Measurements from ENCODE around the gene ZNF697. TPM values are rescaled to one million over a fixed set of nuclear protein-coding genes. Genes with fewer than 3 reads are reported as not detected.
"Not testable (repeated sequence)": the region's sequence is repeated elsewhere in the genome, so short reads cannot be mapped to it uniquely, and the experiment has no call there.

The ZNF697 gene
- total and polyA plus RNA-seq, 2 of the 4 experiments (the other 2 are of a cell fraction) = 6.2 to 10.2 TPM

- H4K5ac ChIP-seq (ENCODE audit: low read depth, low read length); H3K9ac ChIP-seq (ENCODE audit: low read depth, low read length); H3K56ac ChIP-seq (ENCODE audit: extremely low read depth, insufficient read depth, low read length); H2BK20ac ChIP-seq (ENCODE audit: low read depth, low read length); BruUV-seq (replicated peaks); H3K79me1 ChIP-seq (ENCODE audit: low read depth in 1 of 2, low read length in 2 of 2); intact Hi-C loops (cut with micrococcal nuclease); H3K27ac ChIP-seq (ENCODE audit: insufficient read depth, low read length); DNase-seq; H3K23ac ChIP-seq (ENCODE audit: low read depth, low read length); H3K14ac ChIP-seq (replicated peaks; ENCODE audit: low read depth, low read length); H3K4me1 ChIP-seq (ENCODE audit: control insufficient read depth, insufficient read depth, low read length); H3K4ac ChIP-seq (ENCODE audit: low read depth, low read length); H4K20me1 ChIP-seq (ENCODE audit: insufficient read depth, low read length); H3K4me3 ChIP-seq (ENCODE audit: insufficient read depth, low read depth, low read length); CTCF ChIA-PET; H2AK5ac ChIP-seq (ENCODE audit: low read depth, low read length); H3K4me2 ChIP-seq (ENCODE audit: low read depth, low read length); dilution Hi-C loops (cut with HindIII; ENCODE audit: low sequenced_read_pairs, unreplicated experiment); H4K8ac ChIP-seq (ENCODE audit: low read depth in 2 of 2, low read length in 2 of 2); H3K9me3 ChIP-seq (ENCODE audit: control insufficient read depth, insufficient read depth, low read length); in situ Hi-C loops (cut with MboI; ENCODE audit: low sequenced_read_pairs); H2BK15ac ChIP-seq (ENCODE audit: low read depth, low read length); POLR2A ChIA-PET (ENCODE audit: unreplicated experiment); H3K18ac ChIP-seq (ENCODE audit: low read depth, low read length); H3K27me3 ChIP-seq (ENCODE audit: control insufficient read depth, insufficient read depth, low read length); ATAC-seq (ENCODE audit: low read depth); H2BK120ac ChIP-seq (ENCODE audit: low read depth, low read length); H2AFZ ChIP-seq (replicated peaks; ENCODE audit: low read length, poor library complexity); H3K36me3 ChIP-seq (ENCODE audit: control insufficient read depth, insufficient read depth, low read length); H3K9me1 ChIP-seq (ENCODE audit: insufficient read depth, low read length); H4K91ac ChIP-seq (ENCODE audit: insufficient read depth, low read depth, low read length); H2AK9ac ChIP-seq (replicated peaks; ENCODE audit: low read depth, low read length, poor library complexity); H2BK5ac ChIP-seq (ENCODE audit: low read depth, low read length, poor library complexity, severe bottlenecking): not testable (repeated sequence)
- WGBS, 2 experiments (ENCODE audit: extremely low coverage in 2 of 2, insufficient read length in 1 of 2) = no CpG with 5 or more reads among the region's 3 CpGs
Observed at GRCh38 chr1:119603241-119603640, 44.8 kb downstream of the ZNF697 start.

- H2BK120ac ChIP-seq (ENCODE audit: low read depth, low read length); H3K4me1 ChIP-seq (ENCODE audit: control insufficient read depth, insufficient read depth, low read length); H2AK5ac ChIP-seq (ENCODE audit: low read depth, low read length); POLR2A ChIA-PET (ENCODE audit: unreplicated experiment); H3K36me3 ChIP-seq (ENCODE audit: control insufficient read depth, insufficient read depth, low read length); H4K8ac ChIP-seq (ENCODE audit: low read depth in 2 of 2, low read length in 2 of 2); H4K20me1 ChIP-seq (ENCODE audit: insufficient read depth, low read length); H3K4me2 ChIP-seq (ENCODE audit: low read depth, low read length); H2AK9ac ChIP-seq (replicated peaks; ENCODE audit: low read depth, low read length, poor library complexity); intact Hi-C loops (cut with micrococcal nuclease); ATAC-seq (ENCODE audit: low read depth); H3K9me3 ChIP-seq (ENCODE audit: control insufficient read depth, insufficient read depth, low read length); H3K4ac ChIP-seq (ENCODE audit: low read depth, low read length); H3K27ac ChIP-seq (ENCODE audit: insufficient read depth, low read length); H2BK20ac ChIP-seq (ENCODE audit: low read depth, low read length); H2BK5ac ChIP-seq (ENCODE audit: low read depth, low read length, poor library complexity, severe bottlenecking); H3K56ac ChIP-seq (ENCODE audit: extremely low read depth, insufficient read depth, low read length); CTCF ChIA-PET; dilution Hi-C loops (cut with HindIII; ENCODE audit: low sequenced_read_pairs, unreplicated experiment); H3K9me1 ChIP-seq (ENCODE audit: insufficient read depth, low read length); H3K9ac ChIP-seq (ENCODE audit: low read depth, low read length); H4K5ac ChIP-seq (ENCODE audit: low read depth, low read length); H3K79me1 ChIP-seq (ENCODE audit: low read depth in 1 of 2, low read length in 2 of 2); H3K23ac ChIP-seq (ENCODE audit: low read depth, low read length); H2AFZ ChIP-seq (replicated peaks; ENCODE audit: low read length, poor library complexity); H4K91ac ChIP-seq (ENCODE audit: insufficient read depth, low read depth, low read length); H3K27me3 ChIP-seq (ENCODE audit: control insufficient read depth, insufficient read depth, low read length); H2BK15ac ChIP-seq (ENCODE audit: low read depth, low read length); in situ Hi-C loops (cut with MboI; ENCODE audit: low sequenced_read_pairs); H3K4me3 ChIP-seq (ENCODE audit: insufficient read depth, low read depth, low read length); DNase-seq; H3K14ac ChIP-seq (replicated peaks; ENCODE audit: low read depth, low read length); BruUV-seq (replicated peaks); H3K18ac ChIP-seq (ENCODE audit: low read depth, low read length): not testable (repeated sequence)
- WGBS, 2 experiments (ENCODE audit: extremely low coverage in 2 of 2, insufficient read length in 1 of 2) = no CpG with 5 or more reads among the region's 3 CpGs
Observed at GRCh38 chr1:119602789-119603188, 45.3 kb downstream of the ZNF697 start.

Data from IMR-90 (cell line).